ENCODE measurements around the gene CTSZ. TPM values are rescaled to one million over a fixed set of nuclear protein-coding genes. Genes with fewer than 3 reads are reported as not detected.

The CTSZ gene
- total RNA-seq, 4 donors from 2014 or later = 83.5 to 145 (median 105) TPM

GRCh38 chr20:58981628-58982364 lies 25.3 kb downstream of the CTSZ start:
- Histone ChIP-seq H3K9me3 (no peaks in the 10 kb centered on the region), H3K4me3 (peak overlapping the region; percentile 52 to 89 (median 60)), H3K36me3 (peaks cover 0 to 7% (median 0%) of the 10 kb centered on the region in 3 donors), H3K4me1 (peaks cover 0 to 45% (median 24%) of the 10 kb centered on the region in 4 donors), H3K27me3 (no peaks in the 10 kb centered on the region), H3K27ac (peak overlapping the region; percentile 36 to 92 (median 81))
- 22 to 26% methylated on average over 23 to 27 of the region's 29 CpGs for WGBS, 2 donors
- DNase-seq (ENCODE audit: low spot score in 2 of 2) = no peak
- TF ChIP-seq EP300 (IDR thresholded peaks at IDR 0.05) (no peak), POLR2A (IDR thresholded peaks at IDR 0.05) (no peak)
- TF ChIP-seq, protein P1, sequence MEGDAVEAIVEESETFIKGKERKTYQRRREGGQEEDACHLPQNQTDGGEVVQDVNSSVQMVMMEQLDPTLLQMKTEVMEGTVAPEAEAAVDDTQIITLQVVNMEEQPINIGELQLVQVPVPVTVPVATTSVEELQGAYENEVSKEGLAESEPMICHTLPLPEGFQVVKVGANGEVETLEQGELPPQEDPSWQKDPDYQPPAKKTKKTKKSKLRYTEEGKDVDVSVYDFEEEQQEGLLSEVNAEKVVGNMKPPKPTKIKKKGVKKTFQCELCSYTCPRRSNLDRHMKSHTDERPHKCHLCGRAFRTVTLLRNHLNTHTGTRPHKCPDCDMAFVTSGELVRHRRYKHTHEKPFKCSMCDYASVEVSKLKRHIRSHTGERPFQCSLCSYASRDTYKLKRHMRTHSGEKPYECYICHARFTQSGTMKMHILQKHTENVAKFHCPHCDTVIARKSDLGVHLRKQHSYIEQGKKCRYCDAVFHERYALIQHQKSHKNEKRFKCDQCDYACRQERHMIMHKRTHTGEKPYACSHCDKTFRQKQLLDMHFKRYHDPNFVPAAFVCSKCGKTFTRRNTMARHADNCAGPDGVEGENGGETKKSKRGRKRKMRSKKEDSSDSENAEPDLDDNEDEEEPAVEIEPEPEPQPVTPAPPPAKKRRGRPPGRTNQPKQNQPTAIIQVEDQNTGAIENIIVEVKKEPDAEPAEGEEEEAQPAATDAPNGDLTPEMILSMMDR (IDR thresholded peaks at IDR 0.05) = no peak

DNA sequence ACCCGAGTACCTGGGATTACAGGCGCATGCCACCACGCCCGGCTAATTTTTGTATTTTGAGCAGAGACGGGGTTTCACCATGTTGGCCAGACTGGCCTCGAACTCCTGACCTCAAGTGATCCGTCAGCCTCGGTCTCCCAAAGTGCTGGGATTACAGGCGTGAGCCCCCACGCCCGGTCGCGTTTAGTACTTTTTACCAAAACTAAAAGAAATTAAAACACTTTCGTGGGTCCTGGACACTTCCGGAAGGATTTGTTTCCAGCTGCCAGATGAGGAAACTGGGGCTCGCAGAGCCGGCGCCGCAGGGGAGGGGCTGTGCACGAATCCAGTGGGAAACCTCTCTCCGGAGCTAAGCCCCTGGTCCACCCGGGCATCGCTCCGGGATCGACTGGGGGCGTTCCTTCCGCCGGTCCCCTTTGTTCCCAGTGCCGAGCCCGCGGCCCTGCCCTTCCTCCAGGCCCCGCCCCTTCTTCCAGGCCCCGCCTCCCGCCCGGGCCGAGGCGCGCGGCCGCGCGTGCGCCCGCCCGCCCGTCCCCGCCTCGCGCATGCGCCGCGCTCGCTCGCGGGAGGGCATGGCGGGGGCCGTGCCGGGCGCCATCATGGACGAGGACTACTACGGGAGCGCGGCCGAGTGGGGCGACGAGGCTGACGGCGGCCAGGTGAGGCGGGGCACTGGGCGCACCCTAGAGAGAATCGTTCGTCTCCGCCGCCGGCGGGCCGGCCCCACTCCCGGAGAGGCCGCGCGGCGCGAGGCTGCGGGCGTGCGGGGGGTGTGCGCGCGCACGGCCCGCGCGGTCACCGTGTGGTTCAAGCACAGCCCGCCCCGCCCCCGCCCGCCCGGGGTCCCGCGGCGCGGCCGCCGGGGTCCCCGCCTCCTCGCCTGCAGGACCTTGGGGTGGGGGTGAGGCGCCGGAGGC lies 26.1 kb downstream of the CTSZ start, which contains the start of gene NELFCD:
TSS of gene NELFCD (plus strand) at position 546 of the 917 bp plus-strand sequence. CDS start at position 600, 54 bp downstream.
- peak within 1 kb of the TSS; percentile 43 to 92 (median 81) for H3K27ac ChIP-seq
- peak; percentile 77 to 80 for DNase-seq (ENCODE audit: low spot score in 2 of 2)
- no peaks in the 10 kb centered on the region for H3K36me3 ChIP-seq
- H3K4me3 ChIP-seq = peak within 1 kb of the TSS; percentile 54 to 89 (median 60)
- WGBS, 2 donors = 19 to 25% methylated on average over 28 to 42 of the region's 109 CpGs
- peaks cover 0 to 45% (median 24%) of the 10 kb centered on the region in 4 donors for H3K4me1 ChIP-seq
- H3K9me3 ChIP-seq = peaks cover 0 to 8% (median 0%) of the 10 kb centered on the region in 4 donors
- H3K27me3 ChIP-seq = no peaks in the 10 kb centered on the region
- TF ChIP-seq, protein P1 (IDR thresholded peaks at IDR 0.05) = no peak
- TF ChIP-seq POLR2A (IDR thresholded peaks at IDR 0.05) (peak; percentile 51 to 82), EP300 (IDR thresholded peaks at IDR 0.05) (peak in 1 of 2 donors; percentile 82)

DNA sequence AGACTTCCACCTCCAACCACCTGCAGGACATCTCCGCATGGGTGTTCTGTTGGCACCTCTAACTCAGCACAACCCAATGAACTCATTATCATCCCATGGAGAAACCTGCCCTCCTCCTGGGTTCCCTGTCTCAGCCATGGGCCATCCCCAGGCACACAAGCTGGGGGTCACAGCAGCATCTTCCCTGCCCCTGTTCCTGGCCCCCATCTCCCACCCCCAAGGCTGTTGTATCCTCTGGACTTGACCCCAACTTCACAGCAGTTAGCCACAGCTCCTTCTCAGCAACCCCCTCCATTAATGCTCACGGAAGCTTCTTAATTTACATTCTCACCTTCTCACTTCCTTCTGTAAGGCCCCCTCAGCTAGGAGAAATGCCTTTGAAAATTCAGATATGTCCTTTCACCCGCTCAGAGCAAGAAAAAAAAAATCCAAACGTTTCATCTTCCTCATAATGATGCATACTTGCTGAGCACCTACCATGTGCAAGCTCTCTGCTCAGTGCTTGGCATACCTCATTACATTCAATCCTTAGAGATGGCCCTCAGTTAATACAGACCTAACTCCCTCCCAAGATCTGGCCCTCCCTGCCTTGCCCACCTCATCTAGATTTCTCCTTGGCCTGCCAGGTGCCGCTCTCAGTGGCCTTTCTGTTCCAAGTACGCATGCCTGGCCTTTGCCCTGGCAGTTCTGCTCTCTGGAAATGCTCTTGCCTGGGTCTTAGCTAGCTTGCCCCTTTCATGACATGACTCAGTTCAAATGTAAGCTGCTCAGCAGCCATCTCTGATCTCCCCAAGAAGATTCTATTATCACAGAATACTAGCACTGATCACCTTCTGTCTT lies 28.5 kb downstream of the CTSZ start:
- TF ChIP-seq, protein P1 (IDR thresholded peaks at IDR 0.05) = no peak
- TF ChIP-seq EP300 (IDR thresholded peaks at IDR 0.05) (no peak), POLR2A (IDR thresholded peaks at IDR 0.05) (no peak)
- H3K36me3 ChIP-seq = no peaks in the 10 kb centered on the region
- no peaks in the 10 kb centered on the region for H3K27me3 ChIP-seq
- no peak for DNase-seq (ENCODE audit: low spot score in 2 of 2)
- 69 to 74% methylated on average over 6 of the region's 6 CpGs for WGBS, 2 donors
- H3K27ac ChIP-seq = no peak overlapping the region
- no peak overlapping the region for H3K4me3 ChIP-seq
- H3K4me1 ChIP-seq = peaks cover 0 to 22% (median 12%) of the 10 kb centered on the region in 4 donors
- H3K9me3 ChIP-seq = peaks cover 0 to 27% (median 0%) of the 10 kb centered on the region in 4 donors

DNA sequence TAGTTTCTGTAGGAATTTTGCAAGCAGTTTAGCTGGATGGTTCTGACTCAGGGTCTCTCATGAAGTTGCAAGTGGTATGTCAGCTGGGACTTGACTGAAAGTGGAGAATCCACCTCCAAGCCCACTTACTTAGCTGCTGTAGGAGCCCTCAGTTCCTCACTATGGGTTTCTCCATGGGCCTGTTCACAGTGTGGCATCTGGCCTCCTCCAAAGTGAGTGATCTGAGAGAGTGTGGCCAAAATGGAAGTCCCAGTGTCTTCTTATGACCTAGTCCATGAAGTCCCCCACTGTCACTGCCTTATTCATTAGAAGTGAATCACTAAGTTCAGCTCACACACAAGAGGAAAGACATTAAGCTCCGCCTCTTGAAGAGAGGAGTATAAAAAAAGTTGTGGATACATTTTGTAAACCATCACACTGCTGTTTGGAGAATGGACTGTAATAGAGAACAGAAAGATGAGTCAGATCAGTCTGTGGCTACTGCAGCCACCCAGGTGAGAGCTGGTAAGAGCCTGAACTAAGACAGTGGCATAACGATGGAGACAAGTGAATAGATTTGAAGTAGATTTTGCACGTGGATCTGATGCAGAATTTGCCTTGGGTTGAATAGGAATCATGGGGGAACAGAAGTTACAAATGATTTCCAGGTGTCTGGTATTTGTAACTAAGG lies 30.9 kb downstream of the CTSZ start:
- H3K27ac ChIP-seq = no peak overlapping the region
- H3K27me3 ChIP-seq = no peaks in the 10 kb centered on the region
- no peak for TF ChIP-seq EP300 (IDR thresholded peaks at IDR 0.05)
- no peak for TF ChIP-seq POLR2A (IDR thresholded peaks at IDR 0.05)
- TF ChIP-seq, protein P1 (IDR thresholded peaks at IDR 0.05) = no peak
- 79 to 82% methylated on average over 3 of the region's 3 CpGs for WGBS, 2 donors
- DNase-seq (ENCODE audit: low spot score in 2 of 2) = no peak
- H3K4me3 ChIP-seq = no peak overlapping the region
- no peaks in the 10 kb centered on the region for H3K36me3 ChIP-seq
- H3K4me1 ChIP-seq = peaks cover 0 to 6% (median 0%) of the 10 kb centered on the region in 4 donors
- peaks cover 0 to 27% (median 0%) of the 10 kb centered on the region in 4 donors for H3K9me3 ChIP-seq
